ENCODE data around the gene SCG3. TPM values are rescaled to one million over a fixed set of nuclear protein-coding genes. Genes with fewer than 3 reads are reported as not detected.

Gene SCG3
- total RNA-seq, 2 donors from 2014 or later = 2.9 to 6.3 TPM

DNA sequence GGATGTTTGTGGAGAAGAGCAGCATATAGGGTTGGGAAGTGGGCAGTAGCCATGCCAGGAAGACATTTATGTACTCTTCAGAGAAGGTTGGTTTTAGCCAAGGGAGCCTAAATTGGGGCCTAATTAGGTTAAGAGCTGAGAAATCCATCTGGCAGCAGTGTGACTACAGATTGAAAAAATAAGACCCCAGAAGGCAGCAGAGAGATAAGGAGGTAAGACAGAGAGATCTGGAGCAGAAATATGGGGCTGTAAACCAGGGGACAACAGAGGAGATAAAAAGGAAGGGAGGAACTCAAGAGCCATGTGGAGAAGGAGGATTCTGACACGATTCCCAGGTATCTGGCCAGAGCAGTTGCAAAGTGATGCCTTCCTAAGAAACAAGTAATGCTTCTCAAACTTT is 32.9 kb downstream of the SCG3 start:
- Histone ChIP-seq H3K4me3 (no peak overlapping the region), H3K4me1 (peaks cover under 1% of the 10 kb centered on the region), H3K27me3 (no peaks in the 10 kb centered on the region), H3K36me3 (replicated peaks in 1 of 2; ENCODE audit: insufficient read depth in 1 of 2, low read depth in 2 of 2) (no peaks in the 10 kb centered on the region), H3K27ac (no peak overlapping the region), H3K9me3 (no peaks in the 10 kb centered on the region)
- TF ChIP-seq, protein P1, sequence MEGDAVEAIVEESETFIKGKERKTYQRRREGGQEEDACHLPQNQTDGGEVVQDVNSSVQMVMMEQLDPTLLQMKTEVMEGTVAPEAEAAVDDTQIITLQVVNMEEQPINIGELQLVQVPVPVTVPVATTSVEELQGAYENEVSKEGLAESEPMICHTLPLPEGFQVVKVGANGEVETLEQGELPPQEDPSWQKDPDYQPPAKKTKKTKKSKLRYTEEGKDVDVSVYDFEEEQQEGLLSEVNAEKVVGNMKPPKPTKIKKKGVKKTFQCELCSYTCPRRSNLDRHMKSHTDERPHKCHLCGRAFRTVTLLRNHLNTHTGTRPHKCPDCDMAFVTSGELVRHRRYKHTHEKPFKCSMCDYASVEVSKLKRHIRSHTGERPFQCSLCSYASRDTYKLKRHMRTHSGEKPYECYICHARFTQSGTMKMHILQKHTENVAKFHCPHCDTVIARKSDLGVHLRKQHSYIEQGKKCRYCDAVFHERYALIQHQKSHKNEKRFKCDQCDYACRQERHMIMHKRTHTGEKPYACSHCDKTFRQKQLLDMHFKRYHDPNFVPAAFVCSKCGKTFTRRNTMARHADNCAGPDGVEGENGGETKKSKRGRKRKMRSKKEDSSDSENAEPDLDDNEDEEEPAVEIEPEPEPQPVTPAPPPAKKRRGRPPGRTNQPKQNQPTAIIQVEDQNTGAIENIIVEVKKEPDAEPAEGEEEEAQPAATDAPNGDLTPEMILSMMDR (IDR thresholded peaks at IDR 0.05) = no peak
- no peak for TF ChIP-seq POLR2A (IDR thresholded peaks at IDR 0.05)
- DNase-seq (no peak), ATAC-seq (no peak)
- WGBS, 2 donors = 81 to 83% methylated on average over 1 of the region's 1 CpG
- intact Hi-C loops (cut with DNase I) = no loop called here

DNA sequence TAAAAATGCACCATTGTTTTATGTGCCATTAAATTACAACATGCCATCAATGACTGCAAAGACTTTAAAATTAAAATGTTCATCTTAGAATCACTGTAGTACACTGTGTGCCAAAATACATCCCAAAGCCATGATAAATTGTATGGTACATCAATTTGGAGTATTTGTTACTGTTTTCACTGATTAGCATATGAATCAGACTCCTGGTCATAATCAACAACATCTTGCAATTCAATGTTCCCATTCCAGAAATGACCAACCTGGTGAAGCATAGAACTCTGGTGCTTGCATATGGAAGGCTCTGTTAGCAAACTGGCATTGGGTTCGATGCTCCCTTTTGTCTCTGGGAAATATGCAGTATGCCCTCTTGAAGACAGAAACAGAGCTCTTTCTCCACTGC is 33.6 kb downstream of the SCG3 start:
- Histone ChIP-seq H3K4me1 (no peaks in the 10 kb centered on the region), H3K9me3 (no peaks in the 10 kb centered on the region), H3K4me3 (no peak overlapping the region), H3K36me3 (replicated peaks in 1 of 2; ENCODE audit: insufficient read depth in 1 of 2, low read depth in 2 of 2) (no peaks in the 10 kb centered on the region), H3K27ac (no peak overlapping the region), H3K27me3 (no peaks in the 10 kb centered on the region)
- intact Hi-C loops (cut with DNase I) = no loop called here
- 85 to 100% methylated on average over 1 of the region's 1 CpG for WGBS, 2 donors
- TF ChIP-seq, protein P1 (IDR thresholded peaks at IDR 0.05) = no peak
- TF ChIP-seq POLR2A (IDR thresholded peaks at IDR 0.05) = no peak
- ATAC-seq (no peak), DNase-seq (no peak)

DNA sequence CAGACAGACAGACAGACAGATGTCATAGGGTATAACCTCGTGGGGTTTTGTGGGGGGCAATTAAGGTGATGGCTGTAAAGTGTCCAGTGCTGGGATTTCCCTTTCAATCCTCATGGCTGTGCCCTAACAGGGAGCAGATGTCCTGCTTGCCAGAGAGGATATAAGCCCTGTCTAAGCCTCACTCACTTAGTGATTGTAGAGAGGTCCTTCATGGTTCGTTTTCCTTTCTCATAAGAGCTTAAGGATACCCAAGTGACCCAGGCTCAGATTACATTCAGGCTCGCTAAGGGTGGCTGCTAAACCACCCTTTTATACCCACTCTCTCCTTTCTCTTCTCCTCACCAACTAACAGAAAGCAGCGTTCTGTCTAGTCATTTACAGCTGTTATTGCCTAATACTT is 36.9 kb downstream of the SCG3 start:
- TF ChIP-seq, protein P1 (IDR thresholded peaks at IDR 0.05) = no peak
- no peak for TF ChIP-seq POLR2A (IDR thresholded peaks at IDR 0.05)
- Histone ChIP-seq H3K9me3 (no peaks in the 10 kb centered on the region), H3K27me3 (no peaks in the 10 kb centered on the region), H3K4me1 (no peaks in the 10 kb centered on the region), H3K4me3 (no peak overlapping the region), H3K27ac (no peak overlapping the region), H3K36me3 (replicated peaks in 1 of 2; ENCODE audit: insufficient read depth in 1 of 2, low read depth in 2 of 2) (no peaks in the 10 kb centered on the region)
- 61 to 62% methylated on average over 4 of the region's 4 CpGs for WGBS, 2 donors
- ATAC-seq = no peak
- intact Hi-C loops (cut with DNase I) = no loop called here
- DNase-seq = no peak

DNA sequence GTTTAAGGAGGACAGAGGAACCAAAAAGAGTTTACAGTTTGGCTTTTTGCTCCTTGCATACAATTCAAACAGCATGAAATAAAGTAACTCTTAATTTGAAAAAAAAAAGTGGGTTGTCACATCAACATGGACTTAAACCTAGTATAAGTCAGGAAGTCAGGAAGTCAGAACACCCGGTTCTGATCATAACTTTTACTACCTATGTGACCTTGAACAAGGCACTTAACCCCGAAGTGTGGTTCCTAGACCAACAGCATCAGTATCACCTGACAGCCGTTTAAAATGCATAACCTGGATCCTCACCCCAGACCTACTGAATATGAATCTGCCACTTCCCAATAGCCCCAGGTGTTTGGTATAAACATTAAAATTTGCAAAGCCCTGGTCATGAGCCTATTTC is 37.4 kb downstream of the SCG3 start:
- Histone ChIP-seq H3K4me3 (no peak overlapping the region), H3K9me3 (no peaks in the 10 kb centered on the region), H3K4me1 (no peaks in the 10 kb centered on the region), H3K27ac (no peak overlapping the region), H3K36me3 (replicated peaks in 1 of 2; ENCODE audit: insufficient read depth in 1 of 2, low read depth in 2 of 2) (no peaks in the 10 kb centered on the region), H3K27me3 (no peaks in the 10 kb centered on the region)
- no peak for DNase-seq
- no peak for ATAC-seq
- no peak for TF ChIP-seq POLR2A (IDR thresholded peaks at IDR 0.05)
- TF ChIP-seq, protein P1 (IDR thresholded peaks at IDR 0.05) = no peak
- WGBS, 2 donors = 38 to 49% methylated on average over 3 of the region's 3 CpGs
- intact Hi-C loops (cut with DNase I) = no loop called here

DNA sequence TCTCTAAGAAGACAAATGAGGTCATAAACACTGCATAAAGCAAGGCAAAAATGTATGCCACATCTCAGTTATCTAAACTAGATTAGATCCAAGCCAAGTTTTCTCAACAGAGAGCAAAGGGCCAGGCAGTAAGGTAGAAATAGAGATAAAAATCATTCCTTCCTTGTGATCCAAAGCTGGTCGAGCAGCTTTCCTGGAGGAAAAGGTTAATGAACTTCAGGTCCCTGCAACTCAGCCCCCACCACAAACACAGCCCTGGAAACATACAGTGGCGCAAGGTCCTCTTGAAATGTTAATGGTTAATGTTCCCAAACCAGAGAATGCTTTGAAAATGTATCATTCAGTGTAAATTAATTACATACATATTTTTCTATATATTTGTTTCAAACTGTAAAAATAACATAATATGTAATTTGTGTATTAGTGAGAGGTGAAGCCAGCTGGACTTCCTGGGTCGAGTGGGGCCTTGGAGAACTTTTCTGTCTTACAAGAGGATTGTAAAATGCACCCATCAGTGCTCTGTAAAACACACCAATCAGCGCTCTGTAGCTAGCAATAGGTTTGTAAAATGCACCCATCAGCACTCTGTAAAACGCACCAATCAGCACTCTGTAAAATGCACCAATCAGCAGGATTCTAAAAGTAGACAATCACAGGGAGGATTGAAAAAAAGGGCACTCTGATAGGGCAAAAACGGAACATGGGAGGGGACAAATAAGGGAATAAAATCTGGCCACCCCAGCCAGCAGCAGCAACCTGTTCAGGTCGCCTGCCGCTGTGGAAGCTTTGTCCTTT is 39.1 kb downstream of the SCG3 start:
- Histone ChIP-seq H3K9me3 (no peaks in the 10 kb centered on the region), H3K27me3 (no peaks in the 10 kb centered on the region), H3K4me1 (no peaks in the 10 kb centered on the region), H3K4me3 (no peak overlapping the region), H3K27ac (no peak overlapping the region), H3K36me3 (replicated peaks in 1 of 2; ENCODE audit: insufficient read depth in 1 of 2, low read depth in 2 of 2) (no peaks in the 10 kb centered on the region)
- TF ChIP-seq, protein P1 (IDR thresholded peaks at IDR 0.05) = no peak
- no peak for TF ChIP-seq POLR2A (IDR thresholded peaks at IDR 0.05)
- 74 to 76% methylated on average over 8 of the region's 8 CpGs for WGBS, 2 donors
- intact Hi-C loops (cut with DNase I) = no loop called here
- ATAC-seq (no peak), DNase-seq (no peak)
